ENCODE results near the gene C2CD5. TPM values are rescaled to one million over a fixed set of nuclear protein-coding genes. Genes with fewer than 3 reads are reported as not detected.

The C2CD5 gene
- total RNA-seq, 4 donors from 2014 or later, result 60.0 to 99.5 (median 72.6) TPM

DNA sequence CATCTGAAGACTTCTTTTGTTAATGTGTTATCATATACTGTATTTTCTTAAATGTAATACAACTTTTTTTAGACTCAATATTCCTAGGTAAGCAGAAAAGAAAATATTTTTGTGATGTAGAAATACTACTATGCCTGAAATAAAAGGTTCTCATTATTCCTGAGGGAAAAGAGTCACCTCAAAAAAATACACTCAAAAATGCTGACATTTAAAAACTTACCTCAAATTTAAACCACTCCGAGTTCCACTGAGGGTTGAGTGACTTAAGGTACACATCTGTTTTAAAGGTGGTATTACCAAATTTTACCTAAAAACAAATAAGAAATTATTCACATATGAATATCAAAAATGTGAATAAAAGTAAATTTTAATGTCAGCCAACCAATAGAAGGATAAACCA lies 9.3 kb downstream of the C2CD5 start:
- TF ChIP-seq POLR2A (IDR thresholded peaks at IDR 0.05), result no peak
- no peak for TF ChIP-seq CTCF (IDR thresholded peaks at IDR 0.05)
- no peak overlapping the region for H3K4me3 ChIP-seq
- intact Hi-C loops (cut with DNase I; ENCODE audit: low total_unique reads), result no loop called here
- DNase-seq, result no peak
- H3K36me3 ChIP-seq, result no peaks in the 10 kb centered on the region
- H3K27me3 ChIP-seq, result no peaks in the 10 kb centered on the region
- H3K4me1 ChIP-seq, result no peaks in the 10 kb centered on the region
- no peaks in the 10 kb centered on the region for H3K9me3 ChIP-seq
- no peak overlapping the region for H3K27ac ChIP-seq

- no peaks in the 10 kb centered on the region for H3K36me3 ChIP-seq
- no peak overlapping the region for H3K4me3 ChIP-seq
- H3K27ac ChIP-seq, result no peak overlapping the region
- H3K4me1 ChIP-seq, result no peaks in the 10 kb centered on the region
- no peak for DNase-seq
- intact Hi-C loops (cut with DNase I; ENCODE audit: low total_unique reads), result no loop called here
- H3K9me3 ChIP-seq, result no peaks in the 10 kb centered on the region
- H3K27me3 ChIP-seq, result no peaks in the 10 kb centered on the region
- TF ChIP-seq CTCF (IDR thresholded peaks at IDR 0.05) (no peak), POLR2A (IDR thresholded peaks at IDR 0.05) (no peak)
Observed at GRCh38 chr12:22533155-22533554, 11.2 kb downstream of the C2CD5 start.

DNA sequence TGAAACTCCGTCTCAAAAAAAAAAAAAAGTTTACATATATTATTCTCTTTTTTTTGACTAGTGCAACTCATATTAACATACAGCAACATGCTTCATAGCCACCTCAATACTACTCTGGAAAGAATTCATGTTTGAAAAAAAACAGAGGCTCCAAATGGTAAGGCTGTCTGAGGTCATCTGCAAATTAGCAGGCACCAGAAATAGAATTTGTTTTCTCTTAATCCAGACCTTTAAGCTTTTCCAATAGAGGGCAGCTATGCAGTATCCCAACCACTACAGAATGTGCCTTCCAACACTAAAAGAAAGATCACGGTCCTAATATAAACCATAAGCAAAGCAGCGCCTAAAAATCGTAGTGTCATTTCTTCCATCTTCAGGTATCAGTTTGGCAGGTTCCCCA lies 12.0 kb downstream of the C2CD5 start:
- H3K36me3 ChIP-seq, result no peaks in the 10 kb centered on the region
- no peaks in the 10 kb centered on the region for H3K4me1 ChIP-seq
- TF ChIP-seq POLR2A (IDR thresholded peaks at IDR 0.05) (no peak), CTCF (IDR thresholded peaks at IDR 0.05) (no peak)
- DNase-seq, result no peak
- no peaks in the 10 kb centered on the region for H3K27me3 ChIP-seq
- no peak overlapping the region for H3K4me3 ChIP-seq
- no peak overlapping the region for H3K27ac ChIP-seq
- intact Hi-C loops (cut with DNase I; ENCODE audit: low total_unique reads), result no loop called here
- no peaks in the 10 kb centered on the region for H3K9me3 ChIP-seq

DNA sequence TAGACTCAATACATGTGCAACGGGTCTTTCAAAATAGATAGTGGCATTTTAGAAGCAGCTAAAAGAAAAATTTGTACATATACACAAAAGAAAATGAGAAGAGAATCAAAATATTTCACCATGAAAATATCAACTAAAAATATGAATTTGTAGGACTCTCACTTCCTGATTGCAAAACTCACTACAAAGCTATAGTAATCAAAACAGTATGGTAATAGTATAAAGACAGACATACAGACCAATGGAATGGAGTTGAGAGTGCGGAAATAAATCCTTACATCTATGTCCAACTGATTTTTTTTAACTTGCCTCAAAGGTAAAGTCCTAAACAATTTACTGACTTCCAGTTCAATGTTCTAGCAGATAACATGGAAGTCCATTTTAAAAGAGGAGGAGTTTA lies 13.1 kb downstream of the C2CD5 start:
- TF ChIP-seq POLR2A (IDR thresholded peaks at IDR 0.05), result no peak
- TF ChIP-seq CTCF (IDR thresholded peaks at IDR 0.05), result no peak
- Histone ChIP-seq H3K4me1 (no peaks in the 10 kb centered on the region), H3K27ac (no peak overlapping the region), H3K27me3 (no peaks in the 10 kb centered on the region), H3K4me3 (no peak overlapping the region), H3K9me3 (no peaks in the 10 kb centered on the region), H3K36me3 (no peaks in the 10 kb centered on the region)
- no peak for DNase-seq
- intact Hi-C loops (cut with DNase I; ENCODE audit: low total_unique reads), result no loop called here

- intact Hi-C loops (cut with DNase I; ENCODE audit: low total_unique reads), result no loop called here
- Histone ChIP-seq H3K4me1 (no peaks in the 10 kb centered on the region), H3K27me3 (no peaks in the 10 kb centered on the region), H3K9me3 (no peaks in the 10 kb centered on the region), H3K27ac (no peak overlapping the region), H3K36me3 (no peaks in the 10 kb centered on the region), H3K4me3 (no peak overlapping the region)
- no peak for DNase-seq
- TF ChIP-seq CTCF (IDR thresholded peaks at IDR 0.05) (peak in 2 of 4 experiments; percentile 14 to 22), POLR2A (IDR thresholded peaks at IDR 0.05) (no peak)
Observed at GRCh38 chr12:22529281-22530060, 14.9 kb downstream of the C2CD5 start.
